ENCODE measurements around the gene KDM6B.

DNA sequence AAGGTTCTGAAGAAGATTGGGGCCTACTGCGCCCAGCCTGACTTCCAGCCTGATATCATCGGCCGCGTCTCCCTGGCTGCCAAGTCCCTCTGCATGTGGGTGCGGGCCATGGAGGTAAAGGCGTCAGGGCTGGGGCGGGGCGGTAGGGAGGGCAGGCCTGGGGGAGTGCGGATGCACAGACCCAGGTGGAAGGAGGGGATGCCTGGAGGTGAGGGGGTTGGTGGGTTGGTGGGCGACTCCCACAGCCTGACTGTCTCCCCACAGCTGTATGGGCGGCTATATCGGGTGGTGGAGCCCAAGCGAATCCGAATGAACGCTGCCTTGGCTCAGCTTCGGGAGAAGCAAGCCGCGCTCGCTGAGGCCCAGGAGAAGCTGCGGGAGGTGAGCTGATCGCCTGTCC is 26.8 kb upstream of the KDM6B start:
- TF ChIP-seq, protein P1, sequence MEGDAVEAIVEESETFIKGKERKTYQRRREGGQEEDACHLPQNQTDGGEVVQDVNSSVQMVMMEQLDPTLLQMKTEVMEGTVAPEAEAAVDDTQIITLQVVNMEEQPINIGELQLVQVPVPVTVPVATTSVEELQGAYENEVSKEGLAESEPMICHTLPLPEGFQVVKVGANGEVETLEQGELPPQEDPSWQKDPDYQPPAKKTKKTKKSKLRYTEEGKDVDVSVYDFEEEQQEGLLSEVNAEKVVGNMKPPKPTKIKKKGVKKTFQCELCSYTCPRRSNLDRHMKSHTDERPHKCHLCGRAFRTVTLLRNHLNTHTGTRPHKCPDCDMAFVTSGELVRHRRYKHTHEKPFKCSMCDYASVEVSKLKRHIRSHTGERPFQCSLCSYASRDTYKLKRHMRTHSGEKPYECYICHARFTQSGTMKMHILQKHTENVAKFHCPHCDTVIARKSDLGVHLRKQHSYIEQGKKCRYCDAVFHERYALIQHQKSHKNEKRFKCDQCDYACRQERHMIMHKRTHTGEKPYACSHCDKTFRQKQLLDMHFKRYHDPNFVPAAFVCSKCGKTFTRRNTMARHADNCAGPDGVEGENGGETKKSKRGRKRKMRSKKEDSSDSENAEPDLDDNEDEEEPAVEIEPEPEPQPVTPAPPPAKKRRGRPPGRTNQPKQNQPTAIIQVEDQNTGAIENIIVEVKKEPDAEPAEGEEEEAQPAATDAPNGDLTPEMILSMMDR (IDR thresholded peaks at IDR 0.05): no peak
- TF ChIP-seq EP300 (IDR thresholded peaks at IDR 0.05) (no peak), POLR2A (IDR thresholded peaks at IDR 0.05) (no peak)
